Measurements from ENCODE around the gene STYX. TPM values are rescaled to one million over a fixed set of nuclear protein-coding genes. Genes with fewer than 3 reads are reported as not detected.

Gene STYX
- total RNA-seq, 3 donors from 2014 or later: 15.1 to 17.7 (median 16.0) TPM

DNA sequence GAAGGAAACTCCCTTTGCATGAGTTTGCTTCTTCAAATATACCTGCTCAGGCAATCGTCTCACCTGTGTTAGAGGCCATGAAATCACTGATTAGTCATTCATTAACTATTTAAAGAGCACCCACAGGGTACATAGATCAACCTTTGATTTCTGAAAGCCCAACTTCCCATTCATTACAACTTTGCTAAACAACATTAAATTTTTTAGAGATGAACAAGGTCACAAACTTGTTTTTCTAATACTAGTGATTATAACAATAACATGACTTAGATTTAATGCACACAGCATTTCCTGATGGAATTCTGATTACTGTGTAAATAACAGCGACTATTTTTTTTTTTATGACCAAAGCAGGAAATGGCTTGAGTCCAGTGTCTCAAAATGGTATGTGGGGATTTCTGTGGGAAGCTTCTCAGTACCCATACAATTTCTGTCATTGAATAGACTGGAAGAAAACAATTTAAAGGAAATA lies 29.2 kb upstream of the STYX start:
- Histone ChIP-seq H3K4me1 (no peaks in the 10 kb centered on the region), H3K27ac (peak overlapping the region; percentile 64 to 78), H3K4me3 (no peak overlapping the region), H3K27me3 (no peaks in the 10 kb centered on the region), H3K9me3 (no peaks in the 10 kb centered on the region), H3K36me3 (no peaks in the 10 kb centered on the region)
- TF ChIP-seq, protein P1, sequence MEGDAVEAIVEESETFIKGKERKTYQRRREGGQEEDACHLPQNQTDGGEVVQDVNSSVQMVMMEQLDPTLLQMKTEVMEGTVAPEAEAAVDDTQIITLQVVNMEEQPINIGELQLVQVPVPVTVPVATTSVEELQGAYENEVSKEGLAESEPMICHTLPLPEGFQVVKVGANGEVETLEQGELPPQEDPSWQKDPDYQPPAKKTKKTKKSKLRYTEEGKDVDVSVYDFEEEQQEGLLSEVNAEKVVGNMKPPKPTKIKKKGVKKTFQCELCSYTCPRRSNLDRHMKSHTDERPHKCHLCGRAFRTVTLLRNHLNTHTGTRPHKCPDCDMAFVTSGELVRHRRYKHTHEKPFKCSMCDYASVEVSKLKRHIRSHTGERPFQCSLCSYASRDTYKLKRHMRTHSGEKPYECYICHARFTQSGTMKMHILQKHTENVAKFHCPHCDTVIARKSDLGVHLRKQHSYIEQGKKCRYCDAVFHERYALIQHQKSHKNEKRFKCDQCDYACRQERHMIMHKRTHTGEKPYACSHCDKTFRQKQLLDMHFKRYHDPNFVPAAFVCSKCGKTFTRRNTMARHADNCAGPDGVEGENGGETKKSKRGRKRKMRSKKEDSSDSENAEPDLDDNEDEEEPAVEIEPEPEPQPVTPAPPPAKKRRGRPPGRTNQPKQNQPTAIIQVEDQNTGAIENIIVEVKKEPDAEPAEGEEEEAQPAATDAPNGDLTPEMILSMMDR (IDR thresholded peaks at IDR 0.05): no peak
- TF ChIP-seq POLR2A (IDR thresholded peaks at IDR 0.05) (no peak), POLR2AphosphoS5 (IDR thresholded peaks at IDR 0.05) (no peak)
- no peak for DNase-seq (ENCODE audit: low spot score in 2 of 2)
- intact Hi-C loops (cut with DNase I; ENCODE audit: low total_unique reads): loop anchor here (10.0 kb wide), 1 partner anchor 146 kb away; the partner anchor contains the start of genes GPR137C and TXNDC16

DNA sequence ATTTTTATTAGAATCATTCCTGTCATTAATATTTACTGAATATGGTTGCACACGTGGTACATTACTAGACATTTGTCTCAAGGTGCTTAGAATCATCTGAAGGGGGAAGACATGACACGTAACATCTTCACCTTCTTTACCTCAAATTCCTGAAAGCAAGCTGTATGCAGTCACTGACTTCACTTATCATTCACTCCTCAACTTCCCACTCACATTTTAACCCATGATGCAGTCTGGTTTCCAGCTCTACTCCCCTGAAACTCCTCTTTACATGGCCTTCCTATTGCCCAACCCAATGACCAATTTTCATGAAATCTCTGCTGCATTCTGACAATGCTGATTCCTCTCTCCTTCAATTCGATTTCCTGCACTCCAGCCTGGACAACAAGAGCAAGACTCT lies 28.7 kb upstream of the STYX start:
- DNase-seq (ENCODE audit: low spot score in 2 of 2): no peak
- no peaks in the 10 kb centered on the region for H3K27me3 ChIP-seq
- H3K4me3 ChIP-seq: no peak overlapping the region
- intact Hi-C loops (cut with DNase I; ENCODE audit: low total_unique reads): loop anchor here (10.0 kb wide), 1 partner anchor 146 kb away; the partner anchor contains the start of genes GPR137C and TXNDC16
- no peaks in the 10 kb centered on the region for H3K36me3 ChIP-seq
- TF ChIP-seq, protein P1 (IDR thresholded peaks at IDR 0.05): no peak
- TF ChIP-seq POLR2AphosphoS5 (IDR thresholded peaks at IDR 0.05) (no peak), POLR2A (IDR thresholded peaks at IDR 0.05) (no peak)
- H3K9me3 ChIP-seq: no peaks in the 10 kb centered on the region
- no peaks in the 10 kb centered on the region for H3K4me1 ChIP-seq
- peak overlapping the region; percentile 64 to 78 for H3K27ac ChIP-seq

DNA sequence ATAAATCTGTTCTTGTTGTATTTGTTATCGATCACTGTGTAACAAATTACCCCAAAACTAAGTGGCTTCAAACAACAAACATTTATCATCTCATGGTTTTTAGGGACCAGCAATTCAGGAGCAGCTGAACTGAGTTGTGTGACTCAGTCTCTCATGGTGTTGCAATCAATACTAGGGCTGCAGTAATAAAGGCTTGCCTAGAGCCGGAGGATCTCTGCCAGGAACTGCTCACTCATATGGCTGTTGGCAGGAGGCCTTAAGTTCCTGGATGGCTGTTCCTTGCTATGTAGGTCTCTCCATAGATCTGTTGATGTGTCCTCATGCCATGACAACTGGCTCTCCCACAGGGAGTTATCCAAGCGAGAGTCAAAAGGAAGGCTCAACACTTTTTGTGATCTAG lies 26.7 kb upstream of the STYX start:
- Histone ChIP-seq H3K27ac (peak overlapping the region; percentile 5 to 23), H3K36me3 (no peaks in the 10 kb centered on the region), H3K9me3 (no peaks in the 10 kb centered on the region), H3K4me1 (peaks cover 3 to 6% of the 10 kb centered on the region in 2 donors), H3K4me3 (no peak overlapping the region), H3K27me3 (no peaks in the 10 kb centered on the region)
- DNase-seq (ENCODE audit: low spot score in 2 of 2): peak in 1 of 2 donors; percentile 77
- peak in 2 of 3 donors; percentile 26 to 49 for TF ChIP-seq POLR2AphosphoS5 (IDR thresholded peaks at IDR 0.05)
- TF ChIP-seq, protein P1 (IDR thresholded peaks at IDR 0.05): no peak
- TF ChIP-seq POLR2A (IDR thresholded peaks at IDR 0.05): no peak
- intact Hi-C loops (cut with DNase I; ENCODE audit: low total_unique reads): loop anchor here (10.0 kb wide), 1 partner anchor 148 kb away; the partner anchor contains the start of genes GPR137C and TXNDC16

DNA sequence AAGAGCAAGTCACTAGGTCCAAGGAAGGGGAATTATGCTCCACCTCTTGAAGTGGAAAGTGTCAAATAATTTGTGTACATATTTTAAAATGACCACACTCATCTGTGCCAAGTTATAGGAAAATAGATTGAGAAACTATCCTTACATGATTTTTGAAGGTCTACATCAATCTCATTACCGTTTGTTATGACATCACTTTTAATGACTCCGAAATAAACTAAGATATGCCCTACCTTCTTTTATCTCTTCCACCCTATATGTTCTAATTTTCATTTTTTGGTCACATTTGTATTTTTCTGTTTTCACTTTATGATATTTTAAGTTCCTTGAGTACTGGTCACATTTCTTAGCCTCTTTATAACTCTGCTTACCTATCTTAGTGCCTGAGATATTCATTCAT lies 26.3 kb upstream of the STYX start:
- intact Hi-C loops (cut with DNase I; ENCODE audit: low total_unique reads): loop anchor here (10.0 kb wide), 1 partner anchor 149 kb away; the partner anchor contains the start of genes GPR137C and TXNDC16
- Histone ChIP-seq H3K4me3 (no peak overlapping the region), H3K27me3 (no peaks in the 10 kb centered on the region), H3K36me3 (no peaks in the 10 kb centered on the region), H3K27ac (peak overlapping the region; percentile 5 to 23), H3K4me1 (peaks cover 4 to 10% of the 10 kb centered on the region in 2 donors), H3K9me3 (no peaks in the 10 kb centered on the region)
- no peak for DNase-seq (ENCODE audit: low spot score in 2 of 2)
- no peak for TF ChIP-seq POLR2A (IDR thresholded peaks at IDR 0.05)
- TF ChIP-seq, protein P1 (IDR thresholded peaks at IDR 0.05): no peak
- no peak for TF ChIP-seq POLR2AphosphoS5 (IDR thresholded peaks at IDR 0.05)

DNA sequence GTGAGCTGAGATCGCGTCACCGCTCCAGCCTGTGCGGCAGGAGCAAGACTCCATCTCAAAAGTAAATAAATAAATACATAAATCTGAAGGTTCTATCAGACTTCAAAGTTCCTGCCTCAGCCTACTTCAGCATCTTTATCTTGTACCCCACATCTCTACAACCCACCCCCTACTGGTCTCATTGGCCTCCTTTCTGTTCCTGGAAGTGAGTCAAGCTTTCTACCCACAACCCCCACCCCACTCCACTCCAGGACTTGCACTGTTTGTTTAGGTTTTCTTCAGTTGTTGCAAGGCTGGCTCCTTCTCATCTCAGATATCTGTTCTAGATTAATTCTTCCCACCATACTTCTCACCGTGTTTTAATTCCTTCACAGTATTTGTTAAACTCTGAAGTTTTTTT lies 23.7 kb upstream of the STYX start:
- H3K4me1 ChIP-seq: peaks cover 4 to 12% of the 10 kb centered on the region in 2 donors
- no peak for DNase-seq (ENCODE audit: low spot score in 2 of 2)
- H3K27ac ChIP-seq: peak overlapping the region; percentile 91 to 95
- no peaks in the 10 kb centered on the region for H3K9me3 ChIP-seq
- no peaks in the 10 kb centered on the region for H3K36me3 ChIP-seq
- intact Hi-C loops (cut with DNase I; ENCODE audit: low total_unique reads): loop anchor here (10.0 kb wide), 1 partner anchor 151 kb away; the partner anchor contains the start of genes GPR137C and TXNDC16
- no peaks in the 10 kb centered on the region for H3K27me3 ChIP-seq
- H3K4me3 ChIP-seq: peak overlapping the region; percentile 76 to 86 (median 82)
- TF ChIP-seq, protein P1 (IDR thresholded peaks at IDR 0.05): no peak
- TF ChIP-seq POLR2A (IDR thresholded peaks at IDR 0.05) (no peak), POLR2AphosphoS5 (IDR thresholded peaks at IDR 0.05) (no peak)
